ENCODE measurements around the gene KDM1B. TPM values are rescaled to one million over a fixed set of nuclear protein-coding genes. Genes with fewer than 3 reads are reported as not detected.

KDM1B gene
- total and polyA plus RNA-seq, 9 of the 15 experiments (the other 6 are each of a cell fraction or from before 2014, with no cell fraction given) = 1.4 to 58.9 (median 36.3) TPM

- TF ChIP-seq ZNF395 (CRISPR knock-in tag; IDR thresholded peaks at IDR 0.05) (no peak), ARID4B (CRISPR knock-in tag; IDR thresholded peaks at IDR 0.05) (peak; percentile 59; the same call in 1 of the 2 replicates), ZNF407 (IDR thresholded peaks at IDR 0.05; ENCODE audit: low read depth) (no peak), ZNF274 (IDR thresholded peaks at IDR 0.05; ENCODE audit: borderline replicate concordance, low read depth, low read length) (no peak), CBX3 (IDR thresholded peaks at IDR 0.05; ENCODE audit: borderline replicate concordance in 1 of 2, low read length in 2 of 2) (no peak), ZNF175 (CRISPR knock-in tag; IDR thresholded peaks at IDR 0.05; ENCODE audit: low read depth) (no peak), FOXJ2 (tag; IDR thresholded peaks at IDR 0.05) (peak; percentile 78; the same call in 1 of the 2 replicates), SNRNP70 (optimal IDR thresholded peaks at IDR 0.05; ENCODE audit: low read depth, low read length) (no peak), SMC3 (conservative IDR thresholded peaks at IDR 0.05; ENCODE audit: insufficient read depth, low read depth, low read length) (0 out of 2 replicates have a peak, but pooled peaks have one; percentile 14), PYGO2 (tag; IDR thresholded peaks at IDR 0.05) (no peak), PHF20 (IDR thresholded peaks at IDR 0.05; ENCODE audit: partially characterized antibody) (peak; percentile 62), HDAC2 (IDR thresholded peaks at IDR 0.05) (no peak)
Observed at GRCh38 chr6:18264219-18264922, 109.1 kb downstream of the KDM1B start, which contains the start of gene DEK (continued).

Data from K562 (cell line).